Mesendoderm (in vitro differentiated cells): ENCODE results near the gene IFIT3.
"Not testable (repeated sequence)": the region's sequence is repeated elsewhere in the genome, so short reads cannot be mapped to it uniquely, and the experiment has no call there.

Experiments used
- DNase-seq: peaks from one replicate; pipeline ENCODE4 v3.0.0; 2013
- H2AK5ac ChIP-seq: 2 replicates; pipeline ENCODE4 v1.6.1; 2013; ENCODE audit warnings: low read length, inconsistent platforms
- H2BK120ac ChIP-seq: 2 replicates; pipeline ENCODE4 v1.6.1; 2013; ENCODE audit warnings: low read depth, mild to moderate bottlenecking, low read length, moderate library complexity, mixed read lengths
- H2BK15ac ChIP-seq: replicated peaks from 2 replicates; pipeline ENCODE4 v1.6.1; 2013; ENCODE audit warnings: low read depth, mild to moderate bottlenecking, moderate library complexity
- H2BK5ac ChIP-seq: 2 replicates; pipeline ENCODE4 v1.6.1; 2013; ENCODE audit warnings: low read length, inconsistent platforms
- H3K18ac ChIP-seq: 2 replicates; pipeline ENCODE4 v1.6.1; 2013; ENCODE audit warnings: mild to moderate bottlenecking, low read length, mixed read lengths
- H3K23ac ChIP-seq: one replicate; pipeline ENCODE4 v1.6.1; 2013; ENCODE audit warnings: low read length
- H3K27ac ChIP-seq: 2 replicates; pipeline ENCODE4 v1.5.1; 2013; ENCODE audit warnings: low read depth, mild to moderate bottlenecking, inconsistent platforms, low read length, moderate library complexity
- H3K27me3 ChIP-seq: 2 replicates; pipeline ENCODE4 v1.6.1; 2013; ENCODE audit warnings: low read length, control low read depth, mild to moderate bottlenecking, inconsistent platforms; ENCODE audit not compliant: insufficient read depth, poor library complexity
- H3K36me3 ChIP-seq: 2 replicates; pipeline ENCODE4 v1.6.1; 2013; ENCODE audit warnings: low read length, inconsistent platforms; ENCODE audit not compliant: control insufficient read depth, insufficient read depth
- H3K4ac ChIP-seq: one replicate; pipeline ENCODE4 v1.6.1; 2013; ENCODE audit warnings: low read depth, mild to moderate bottlenecking, low read length, moderate library complexity
- H3K4me1 ChIP-seq: 2 replicates; pipeline ENCODE4 v1.6.1; 2013; ENCODE audit warnings: low read depth, low read length, inconsistent platforms; ENCODE audit not compliant: control insufficient read depth
- H3K4me2 ChIP-seq: 2 replicates; pipeline ENCODE4 v1.6.1; 2013; ENCODE audit warnings: low read length
- H3K4me3 ChIP-seq: 2 replicates; pipeline ENCODE4 v1.5.1; 2013; ENCODE audit warnings: mild to moderate bottlenecking, low read length
- H3K56ac ChIP-seq: one replicate; pipeline ENCODE4 v1.6.1; 2013; ENCODE audit warnings: low read length
- H3K79me1 ChIP-seq: 2 replicates; pipeline ENCODE4 v1.6.1; 2013; ENCODE audit warnings: low read length, inconsistent platforms
- H3K79me2 ChIP-seq: 2 replicates; pipeline ENCODE4 v1.6.1; 2013; ENCODE audit warnings: mild to moderate bottlenecking, low read length; ENCODE audit not compliant: control insufficient read depth, insufficient read depth
- H3K9ac ChIP-seq: 2 replicates; pipeline ENCODE4 v1.6.1; 2013; ENCODE audit warnings: low read length, inconsistent platforms
- H4K5ac ChIP-seq: one replicate; pipeline ENCODE4 v1.6.1; 2013; ENCODE audit warnings: low read length
- H4K8ac ChIP-seq: one replicate; pipeline ENCODE4 v1.6.1; 2013; ENCODE audit warnings: low read depth, mild to moderate bottlenecking, control low read depth, low read length, moderate library complexity
- WGBS: extraction: QIAGEN DNeasy Blood & Tissue Kit; methylation state at CpG from one replicate; pipeline ENCODE4 v1.1.7; 2013; ENCODE audit warnings: low lambda C conversion rate, missing lambda C conversion rate; ENCODE audit not compliant: insufficient coverage; ENCODE audit errors: extremely low coverage; 5-methylcytosine and 5-hydroxymethylcytosine counted together

IFIT3 gene

GRCh38 chr10:89325081-89325480, 2.7 kb upstream of the IFIT3 start:
- not testable (repeated sequence) for H2BK15ac ChIP-seq, H3K4me3 ChIP-seq, H2BK120ac ChIP-seq, H3K36me3 ChIP-seq, H3K27me3 ChIP-seq, H3K9ac ChIP-seq, H3K4me2 ChIP-seq, H3K4ac ChIP-seq, H3K56ac ChIP-seq, H2BK5ac ChIP-seq, H3K79me1 ChIP-seq, DNase-seq, H4K8ac ChIP-seq, H3K27ac ChIP-seq, H3K23ac ChIP-seq, H3K79me2 ChIP-seq, H3K4me1 ChIP-seq, H2AK5ac ChIP-seq, H4K5ac ChIP-seq, H3K18ac ChIP-seq

DNA sequence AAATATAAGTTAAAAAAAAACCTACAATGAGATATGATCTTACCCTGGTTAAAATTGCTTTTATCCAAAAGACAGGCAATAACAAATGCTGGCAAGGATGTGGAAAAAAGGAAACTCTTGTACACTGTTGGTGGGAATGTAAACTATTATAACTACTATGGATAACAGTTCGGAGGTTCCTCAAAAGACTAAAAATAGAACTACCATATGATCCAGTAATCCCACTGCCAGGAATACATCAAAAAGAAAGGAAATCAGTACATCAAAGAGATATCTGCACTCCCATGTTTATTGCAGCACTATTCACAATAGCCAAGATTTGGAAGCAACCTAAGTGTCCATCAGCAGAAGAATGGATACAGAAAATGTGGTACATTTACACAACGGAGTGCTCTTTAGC, 1.9 kb upstream of the IFIT3 start:
- no CpG with 5 or more reads among the region's 2 CpGs for WGBS
- not testable (repeated sequence) for H3K23ac ChIP-seq, H3K27ac ChIP-seq, H4K5ac ChIP-seq, H2BK5ac ChIP-seq, H3K56ac ChIP-seq, H3K4me3 ChIP-seq, H2BK120ac ChIP-seq, H3K9ac ChIP-seq, H3K79me2 ChIP-seq, H4K8ac ChIP-seq, H3K36me3 ChIP-seq, H3K18ac ChIP-seq, H3K4me2 ChIP-seq, H3K4ac ChIP-seq, DNase-seq, H2AK5ac ChIP-seq, H2BK15ac ChIP-seq, H3K27me3 ChIP-seq, H3K79me1 ChIP-seq
- H3K4me1 ChIP-seq, result peaks cover 12% of the 10 kb centered on the region

GRCh38 chr10:89329151-89329550, 1.4 kb downstream of the IFIT3 start:
- H3K23ac ChIP-seq, result no peak overlapping the region
- no peak overlapping the region for H2BK15ac ChIP-seq
- no peaks in the 10 kb centered on the region for H3K36me3 ChIP-seq
- peak overlapping the region; percentile 16 for H3K9ac ChIP-seq
- H3K4me1 ChIP-seq, result peaks cover 23% of the 10 kb centered on the region
- H3K4me3 ChIP-seq, result no peak overlapping the region
- no peak for DNase-seq
- peak overlapping the region; percentile 93 for H3K18ac ChIP-seq
- no peaks in the 10 kb centered on the region for H3K79me1 ChIP-seq
- H4K8ac ChIP-seq, result no peak overlapping the region
- H3K4me2 ChIP-seq, result no peak overlapping the region
- H3K27ac ChIP-seq, result peak overlapping the region; percentile 68
- H3K56ac ChIP-seq, result peak overlapping the region; percentile 63
- H4K5ac ChIP-seq, result no peak overlapping the region
- peak overlapping the region; percentile 99 for H2BK120ac ChIP-seq
- peak overlapping the region; percentile 86 for H3K4ac ChIP-seq
- no peaks in the 10 kb centered on the region for H3K79me2 ChIP-seq
- no CpG with 5 or more reads among the region's 2 CpGs for WGBS
- peak overlapping the region; percentile 69 for H2BK5ac ChIP-seq
- peak overlapping the region; percentile 91 for H2AK5ac ChIP-seq
- no peaks in the 10 kb centered on the region for H3K27me3 ChIP-seq

- H2BK120ac ChIP-seq, result peak overlapping the region; percentile 99
- H3K9ac ChIP-seq, H4K8ac ChIP-seq, H3K79me1 ChIP-seq, H4K5ac ChIP-seq, H2BK5ac ChIP-seq, H3K56ac ChIP-seq, H3K27me3 ChIP-seq, H2BK15ac ChIP-seq, DNase-seq, H2AK5ac ChIP-seq, H3K4me3 ChIP-seq, H3K4me2 ChIP-seq, H3K23ac ChIP-seq, H3K79me2 ChIP-seq, H3K36me3 ChIP-seq: not testable (repeated sequence)
- peak overlapping the region; percentile 85 for H3K18ac ChIP-seq
- WGBS, result no CpG with 5 or more reads among the region's 3 CpGs
- peak overlapping the region; percentile 73 for H3K27ac ChIP-seq
- peak overlapping the region; percentile 77 for H3K4ac ChIP-seq
- peaks cover 24% of the 10 kb centered on the region for H3K4me1 ChIP-seq
Observed at GRCh38 chr10:89330014-89330413, 2.2 kb downstream of the IFIT3 start.

GRCh38 chr10:89330537-89331212, 2.9 kb downstream of the IFIT3 start:
- peak overlapping the region; percentile 85 for H3K18ac ChIP-seq
- H3K27ac ChIP-seq, result peak overlapping the region; percentile 73
- no peaks in the 10 kb centered on the region for H3K27me3 ChIP-seq
- no peak overlapping the region for H4K5ac ChIP-seq
- H3K36me3 ChIP-seq, result no peaks in the 10 kb centered on the region
- no peak overlapping the region for H3K4me3 ChIP-seq
- H2BK15ac ChIP-seq, result no peak overlapping the region
- no peak overlapping the region for H3K23ac ChIP-seq
- H3K9ac ChIP-seq, result no peak overlapping the region
- no peak overlapping the region for H3K4me2 ChIP-seq
- H3K4ac ChIP-seq, result peak overlapping the region; percentile 78
- H2AK5ac ChIP-seq, result no peak overlapping the region
- H3K79me2 ChIP-seq, result no peaks in the 10 kb centered on the region
- H4K8ac ChIP-seq, result no peak overlapping the region
- peaks cover 24% of the 10 kb centered on the region for H3K4me1 ChIP-seq
- peak overlapping the region; percentile 99 for H2BK120ac ChIP-seq
- DNase-seq, result no peak
- peak overlapping the region; percentile 17 for H2BK5ac ChIP-seq
- no peaks in the 10 kb centered on the region for H3K79me1 ChIP-seq
- H3K56ac ChIP-seq, result peak overlapping the region; percentile 40

- not testable (repeated sequence) for H3K79me2 ChIP-seq, H3K27me3 ChIP-seq, H4K5ac ChIP-seq, H3K79me1 ChIP-seq, H3K36me3 ChIP-seq, H3K27ac ChIP-seq, DNase-seq, H3K4me3 ChIP-seq, H4K8ac ChIP-seq, H3K4me2 ChIP-seq, H3K9ac ChIP-seq, H3K23ac ChIP-seq, H3K18ac ChIP-seq, H2BK15ac ChIP-seq
- Histone ChIP-seq H3K4ac (peak overlapping the region; percentile 17), H2AK5ac (peak overlapping the region; percentile 15), H3K56ac (peak overlapping the region; percentile 40), H2BK120ac (peak overlapping the region; percentile 99), H2BK5ac (peak overlapping the region; percentile 47), H3K4me1 (peaks cover 24% of the 10 kb centered on the region)
- WGBS, result no CpG with 5 or more reads among the region's 14 CpGs
Observed at GRCh38 chr10:89331487-89332122, 3.8 kb downstream of the IFIT3 start.
